Spleen (tissue), 11 donors: ENCODE results near the gene KIF26B. TPM values are rescaled to one million over a fixed set of nuclear protein-coding genes. Genes with fewer than 3 reads are reported as not detected.

Experiments
- DNase-seq: peaks from one replicate; pipeline ENCODE4 v3.0.0-alpha.2; 2020
- H3K27ac ChIP-seq, 8 donors: fragments of 200-600 bp; sonication (generic) in 7 of 8; 1 replicate in 4 of 8; 2 replicates in 4 of 8; pipeline versions ENCODE4 v1.5.0 to v1.8.0; 2016 to 2021; ENCODE audit warnings: inconsistent platforms in 4 of 8, mild to moderate bottlenecking in 4 of 8, moderate library complexity in 1 of 8
- H3K27me3 ChIP-seq, 7 donors: fragments of 200-600 bp; sonication (generic) in 6 of 7; replicated peaks in 1 of 7; 1 replicate in 4 of 7; 2 replicates in 3 of 7; pipeline versions ENCODE4 v1.5.0 to v1.8.0; 2016 to 2021; ENCODE audit warnings: inconsistent platforms in 3 of 7, mild to moderate bottlenecking in 1 of 7
- H3K36me3 ChIP-seq, 6 donors: fragments of 200-600 bp; sonication (generic) in 5 of 6; 1 replicate in 4 of 6; 2 replicates in 2 of 6; pipeline versions ENCODE4 v1.5.0 to v1.8.0; 2016 to 2021; ENCODE audit warnings: inconsistent platforms in 2 of 6
- H3K4me1 ChIP-seq, 6 donors: fragments of 200-600 bp; sonication (generic) in 5 of 6; 1 replicate in 3 of 6; 2 replicates in 3 of 6; pipeline versions ENCODE4 v1.5.0 to v1.8.0; 2016 to 2021; ENCODE audit warnings: inconsistent platforms in 3 of 6
- H3K4me3 ChIP-seq, 8 donors: fragments of 200-600 bp; sonication (generic) in 7 of 8; 1 replicate in 4 of 8; 2 replicates in 4 of 8; pipeline versions ENCODE4 v1.5.0 to v1.8.0; 2016 to 2021; ENCODE audit warnings: inconsistent platforms in 4 of 8, mild to moderate bottlenecking in 4 of 8, moderate library complexity in 2 of 8
- H3K9me3 ChIP-seq, 8 donors: fragments of 200-600 bp; sonication (generic) in 7 of 8; 1 replicate in 4 of 8; 2 replicates in 4 of 8; pipeline versions ENCODE4 v1.5.0 to v1.8.0; 2016 to 2021; ENCODE audit warnings: inconsistent platforms in 4 of 8
- CTCF ChIP-seq, 11 experiments: fragments of 200-600 bp in 7 of 11; fragments of 450-650 bp in 4 of 11; sonication (generic) in 4 of 11; IDR thresholded peaks in 8 of 11; conservative IDR thresholded peaks in 3 of 11; 1 replicate in 7 of 11; 2 replicates in 4 of 11; pipeline versions ENCODE4 v1.4.0 to v1.8.0; 2016 to 2021; ENCODE audit warnings: antibody characterized with exemption in 11 of 11, inconsistent platforms in 4 of 11, mild to moderate bottlenecking in 1 of 11
- POLR2A ChIP-seq, 3 donors: fragments of 450-650 bp; IDR thresholded peaks; one replicate each; pipeline ENCODE4 v1.5.1; 2017; ENCODE audit warnings: antibody characterized with exemption in 3 of 3, mild to moderate bottlenecking in 1 of 3
- POLR2AphosphoS5 ChIP-seq, 3 donors: sonication (generic); formaldehyde crosslinking; IDR thresholded peaks; one replicate each; pipeline ENCODE4 v1.5.1; 2017; ENCODE audit warnings: antibody characterized with exemption in 3 of 3
- WGBS, 5 donors: extraction: QIAGEN DNeasy Blood & Tissue Kit in 3 of 5; methylation state at CpG; one replicate each; pipeline versions ENCODE4 v1.1.5 to v1.1.7; 2013 to 2018; 5-methylcytosine and 5-hydroxymethylcytosine counted together
- intact Hi-C: fragments of 100-400 bp; cut with DNase I; formaldehyde crosslinking; loops from one replicate; pipeline ENCODE4 v1.15.0; 2023; ENCODE audit warnings: low total_unique reads
- polyA plus RNA-seq, 3 donors: library from polyadenylated mRNA; stranded (reverse); fragments of 200-250 nt; gene quantifications; one replicate each; pipeline ENCODE4 v1.2.1, GENCODE V29; 2013
- total RNA-seq, 7 donors: library from RNA; depleted of rRNA in 3 of 7; stranded (reverse); fragments of >200 nt in 3 of 7; fragmentation: NEBNext Ultra II Directional in 4 of 7; extraction: Animal tissue kit (Norgen Biotek cat#: 25700) in 4 of 7; gene quantifications; one replicate each; pipeline versions ENCODE4 v1.1.0 to v1.2.1, GENCODE V29; 2016 to 2021
- donor health status: healthy with polysubstance abuse.
- donor health status: DM: no; HTN: no; CAD: no; lungs with moderate emphysema.
- donor health status: DM: no; HTN: no; CAD: no.
- donor health status: Bipolar disorder and iron deficiency.
- donor health status: healthy.
- donor health status: DM: no; HTN: no; CAD: no.
- donor health status: DM: yes; HTN: yes; CAD: no.

The KIF26B gene
- total and polyA plus RNA-seq, 10 donors, result 0.07 to 4.5 (median 0.60) TPM; not detected in 1

GRCh38 chr1:245306628-245307410 lies 152.0 kb downstream of the KIF26B start:
- Histone ChIP-seq H3K36me3 (no peaks in the 10 kb centered on the region), H3K9me3 (no peaks in the 10 kb centered on the region), H3K27ac (no peak overlapping the region), H3K4me3 (no peak overlapping the region), H3K27me3 (peaks cover 0 to 3% (median 0%) of the 10 kb centered on the region in 7 donors), H3K4me1 (peaks cover 0 to 18% (median 9%) of the 10 kb centered on the region in 6 donors)
- 69 to 84% (median 81%) methylated on average over 12 of the region's 12 CpGs for WGBS, 5 donors
- intact Hi-C loops, result no loop called here
- no peak for TF ChIP-seq POLR2AphosphoS5 (IDR thresholded peaks at IDR 0.05)
- no peak for TF ChIP-seq POLR2A (IDR thresholded peaks at IDR 0.05)
- TF ChIP-seq CTCF (IDR thresholded peaks at IDR 0.05 in 8 of 11, conservative IDR thresholded peaks at IDR 0.05 in 3 of 11), result no peak
- DNase-seq, result no peak

- Histone ChIP-seq H3K27me3 (peaks cover 0 to 12% (median 0%) of the 10 kb centered on the region in 7 donors), H3K27ac (peak overlapping the region in 4 of 8 donors; percentile 9 to 67 (median 42)), H3K9me3 (no peaks in the 10 kb centered on the region), H3K36me3 (no peaks in the 10 kb centered on the region), H3K4me1 (peaks cover 0 to 23% (median 9%) of the 10 kb centered on the region in 6 donors), H3K4me3 (peak overlapping the region in 3 of 8 donors; percentile 3 to 51 (median 25))
- WGBS, 5 donors, result 8 to 22% (median 13%) methylated on average over 21 to 22 of the region's 22 CpGs
- intact Hi-C loops, result no loop called here
- no peak for TF ChIP-seq CTCF (IDR thresholded peaks at IDR 0.05 in 8 of 11, conservative IDR thresholded peaks at IDR 0.05 in 3 of 11)
- no peak for TF ChIP-seq POLR2A (IDR thresholded peaks at IDR 0.05)
- no peak for TF ChIP-seq POLR2AphosphoS5 (IDR thresholded peaks at IDR 0.05)
- DNase-seq, result peak; percentile 71
These were observed 156.1 kb downstream of the KIF26B start for GRCh38 chr1:245310571-245311531.

- WGBS, 5 donors, result 83 to 91% (median 88%) methylated on average over 8 of the region's 8 CpGs
- Histone ChIP-seq H3K27me3 (peaks cover 0 to 12% (median 0%) of the 10 kb centered on the region in 7 donors), H3K27ac (no peak overlapping the region), H3K4me1 (peaks cover 0 to 23% (median 9%) of the 10 kb centered on the region in 6 donors), H3K4me3 (no peak overlapping the region), H3K9me3 (no peaks in the 10 kb centered on the region), H3K36me3 (no peaks in the 10 kb centered on the region)
- intact Hi-C loops, result no loop called here
- TF ChIP-seq POLR2A (IDR thresholded peaks at IDR 0.05) (no peak), POLR2AphosphoS5 (IDR thresholded peaks at IDR 0.05) (no peak), CTCF (IDR thresholded peaks at IDR 0.05 in 8 of 11, conservative IDR thresholded peaks at IDR 0.05 in 3 of 11) (no peak)
- no peak for DNase-seq
These were observed 157.2 kb downstream of the KIF26B start for GRCh38 chr1:245311887-245312536.
